WTC11 (cell line): Measurements from ENCODE around the gene NBAS. TPM values are rescaled to one million over a fixed set of nuclear protein-coding genes. Genes with fewer than 3 reads are reported as not detected.

Experiments
- ATAC-seq: fragments of 200-7000 bp; cut with Tn5 transposase; 2 replicates; pipeline ENCODE4 v1.10.0; 2021; ENCODE audit warnings: mild to moderate bottlenecking, moderate library complexity
- CTCF ChIA-PET: fragments of 300-600 bp; sonication (Branson Sonifier 250); formaldehyde crosslinking; loops from one replicate; lab custom pipeline; 2021; ENCODE audit warnings: antibody characterized with exemption; lab: Charles Lee
- POLR2A ChIA-PET: fragments of 350-600 bp; sonication (Branson Sonifier 250); formaldehyde crosslinking; loops from one replicate; lab custom pipeline; 2021; ENCODE audit warnings: antibody characterized with exemption; lab: Charles Lee
- DNase-seq: peaks from one replicate; pipeline ENCODE4 v3.0.0; 2021; ENCODE audit warnings: low spot score
- H3K27ac Mint-ChIP-seq: 2 replicates; pipeline ENCODE4 v1.8.0; 2021; ENCODE audit warnings: mixed read lengths
- H3K27me3 Mint-ChIP-seq: 2 replicates; pipeline ENCODE4 v1.8.0; 2021; ENCODE audit warnings: low read depth, mild to moderate bottlenecking, moderate library complexity, mixed read lengths
- H3K36me3 Mint-ChIP-seq: 2 replicates; pipeline ENCODE4 v1.8.0; 2021; ENCODE audit warnings: mixed read lengths
- H3K4me1 Mint-ChIP-seq: 2 replicates; pipeline ENCODE4 v1.8.0; 2022; ENCODE audit warnings: mixed read lengths
- H3K4me3 Mint-ChIP-seq: 2 replicates; pipeline ENCODE4 v1.8.0; 2021; ENCODE audit warnings: mild to moderate bottlenecking, moderate library complexity, mixed read lengths
- H3K9me3 Mint-ChIP-seq: 2 replicates; pipeline ENCODE4 v1.8.0; 2021; ENCODE audit warnings: mixed read lengths
- ARID4B ChIP-seq: sonication (generic); formaldehyde crosslinking; IDR thresholded peaks from 2 replicates; pipeline ENCODE4 v1.8.0; 2023; ENCODE audit warnings: missing genetic modification reagents, mild to moderate bottlenecking, borderline replicate concordance
- ATF2 ChIP-seq: sonication (generic); formaldehyde crosslinking; IDR thresholded peaks from 2 replicates; pipeline ENCODE4 v1.8.1; 2022; ENCODE audit warnings: low read depth, missing genetic modification reagents, borderline replicate concordance
- ATF3 ChIP-seq: sonication (generic); formaldehyde crosslinking; conservative IDR thresholded peaks from 2 replicates; pipeline ENCODE4 v1.8.1; 2022; ENCODE audit warnings: mild to moderate bottlenecking, missing genetic modification reagents
- EMX1 ChIP-seq: fragments of 250-450 bp; sonication (Bioruptor Pico); IDR thresholded peaks from 2 replicates; pipeline ENCODE4 v1.8.0; 2021; ENCODE audit warnings: mild to moderate bottlenecking
- ESRRA ChIP-seq: sonication (generic); formaldehyde crosslinking; IDR thresholded peaks from 2 replicates; pipeline ENCODE4 v1.8.1; 2022; ENCODE audit warnings: mild to moderate bottlenecking, missing genetic modification reagents, borderline replicate concordance
- ETV6 ChIP-seq: sonication (generic); formaldehyde crosslinking; IDR thresholded peaks from 2 replicates; pipeline ENCODE4 v1.8.1; 2022; ENCODE audit warnings: mild to moderate bottlenecking, missing genetic modification reagents
- FOXK1 ChIP-seq: sonication (generic); formaldehyde crosslinking; IDR thresholded peaks from 2 replicates; pipeline ENCODE4 v1.8.0; 2022; ENCODE audit warnings: mild to moderate bottlenecking, moderate library complexity, missing genetic modification reagents
- FOXP1 ChIP-seq: sonication (generic); formaldehyde crosslinking; IDR thresholded peaks from 2 replicates; pipeline ENCODE4 v1.8.0; 2022; ENCODE audit warnings: missing genetic modification reagents, mild to moderate bottlenecking, moderate library complexity, borderline replicate concordance
- IRF2 ChIP-seq: sonication (generic); formaldehyde crosslinking; IDR thresholded peaks from 2 replicates; pipeline ENCODE4 v1.8.0; 2022; ENCODE audit warnings: low read depth, missing genetic modification reagents, borderline replicate concordance
- JUN ChIP-seq: sonication (generic); formaldehyde crosslinking; IDR thresholded peaks from 2 replicates; pipeline ENCODE4 v1.8.0; 2023; ENCODE audit warnings: mild to moderate bottlenecking, missing genetic modification reagents
- MLX ChIP-seq: sonication (generic); formaldehyde crosslinking; IDR thresholded peaks from 2 replicates; pipeline ENCODE4 v1.8.1; 2023; ENCODE audit warnings: mild to moderate bottlenecking, missing genetic modification reagents, moderate library complexity
- MXD4 ChIP-seq: fragments of 250-450 bp; sonication (Bioruptor Pico); IDR thresholded peaks from 2 replicates; pipeline ENCODE4 v1.8.0; 2021; ENCODE audit warnings: mild to moderate bottlenecking, moderate library complexity, borderline replicate concordance
- NFATC4 ChIP-seq: fragments of 250-450 bp; sonication (Bioruptor Pico); IDR thresholded peaks from 2 replicates; pipeline ENCODE4 v1.9.0; 2021; ENCODE audit warnings: mild to moderate bottlenecking
- NFE2L1 ChIP-seq: sonication (generic); formaldehyde crosslinking; IDR thresholded peaks from 2 replicates; pipeline ENCODE4 v1.8.1; 2023; ENCODE audit warnings: missing genetic modification reagents
- NFYB ChIP-seq: sonication (generic); formaldehyde crosslinking; conservative IDR thresholded peaks from 2 replicates; pipeline ENCODE4 v1.8.0; 2022; ENCODE audit warnings: low read depth, missing genetic modification reagents
- NR1H2 ChIP-seq: sonication (generic); formaldehyde crosslinking; IDR thresholded peaks from 2 replicates; pipeline ENCODE4 v1.9.0; 2021; ENCODE audit warnings: mild to moderate bottlenecking, moderate library complexity, missing genetic modification reagents
- OVOL2 ChIP-seq: fragments of 250-450 bp; sonication (Bioruptor Pico); IDR thresholded peaks from 2 replicates; pipeline ENCODE4 v1.9.0; 2021; ENCODE audit warnings: mild to moderate bottlenecking, borderline replicate concordance
- PREB ChIP-seq: sonication (generic); formaldehyde crosslinking; IDR thresholded peaks from 2 replicates; pipeline ENCODE4 v1.8.1; 2022; ENCODE audit warnings: mild to moderate bottlenecking, missing genetic modification reagents, moderate library complexity, borderline replicate concordance
- PRRX2 ChIP-seq: fragments of 250-450 bp; sonication (Bioruptor Pico); IDR thresholded peaks from 2 replicates; pipeline ENCODE4 v1.8.0; 2021; ENCODE audit warnings: mild to moderate bottlenecking
- SOX15 ChIP-seq: fragments of 250-450 bp; sonication (Bioruptor Pico); IDR thresholded peaks from 2 replicates; pipeline ENCODE4 v1.9.0; 2021; ENCODE audit warnings: mild to moderate bottlenecking
- TEAD1 ChIP-seq: sonication (generic); formaldehyde crosslinking; IDR thresholded peaks from 2 replicates; pipeline ENCODE4 v1.8.0; 2022; ENCODE audit warnings: mild to moderate bottlenecking, missing genetic modification reagents
- ZBTB21 ChIP-seq: sonication (generic); formaldehyde crosslinking; IDR thresholded peaks from 2 replicates; pipeline ENCODE4 v1.8.1; 2023; ENCODE audit warnings: mild to moderate bottlenecking, missing genetic modification reagents, borderline replicate concordance
- ZBTB43 ChIP-seq: sonication (generic); formaldehyde crosslinking; IDR thresholded peaks from 2 replicates; pipeline ENCODE4 v1.8.1; 2023; ENCODE audit warnings: mild to moderate bottlenecking, missing genetic modification reagents
- ZNF232 ChIP-seq: sonication (generic); formaldehyde crosslinking; IDR thresholded peaks from 2 replicates; pipeline ENCODE4 v1.8.0; 2022; ENCODE audit warnings: mild to moderate bottlenecking, missing genetic modification reagents
- ZNF396 ChIP-seq: fragments of 250-450 bp; sonication (Bioruptor Pico); IDR thresholded peaks from 2 replicates; pipeline ENCODE4 v1.8.0; 2021; ENCODE audit warnings: mild to moderate bottlenecking, moderate library complexity, borderline replicate concordance
- ZSCAN18 ChIP-seq: fragments of 250-450 bp; sonication (Bioruptor Pico); IDR thresholded peaks from 2 replicates; pipeline ENCODE4 v2.1.2; 2022; ENCODE audit warnings: mild to moderate bottlenecking, moderate library complexity
- total RNA-seq: library from RNA; stranded (reverse); gene quantifications from 3 replicates; pipeline ENCODE4 v1.2.3, GENCODE V29; 2021

Gene NBAS
- total RNA-seq, 1 experiment from 2014 or later: 32.3 TPM

- H3K9me3 Mint-ChIP-seq: peaks cover 39% of the 10 kb centered on the region
- no peak for TF ChIP-seq JUN
- TF ChIP-seq ESRRA: no peak
- no peak for TF ChIP-seq NR1H2 (CRISPR knock-in tag)
- no peak for TF ChIP-seq EMX1 (CRISPR knock-in tag)
- no peak for TF ChIP-seq TEAD1
- no peak for TF ChIP-seq PREB (CRISPR knock-in tag)
- TF ChIP-seq ARID4B: no peak
- TF ChIP-seq ZSCAN18 (CRISPR knock-in tag): no peak
- TF ChIP-seq IRF2 (CRISPR knock-in tag): no peak
- TF ChIP-seq ETV6 (CRISPR knock-in tag): no peak
- TF ChIP-seq NFATC4 (CRISPR knock-in tag): no peak
- no peak for TF ChIP-seq ATF3 (CRISPR knock-in tag)
- no peak for TF ChIP-seq NFE2L1 (CRISPR knock-in tag)
- no peak for TF ChIP-seq PRRX2 (CRISPR knock-in tag)
- TF ChIP-seq ZBTB21 (CRISPR knock-in tag): no peak
- no peak for TF ChIP-seq FOXP1 (CRISPR knock-in tag)
- no peak for TF ChIP-seq MLX
- CTCF ChIA-PET: interaction anchor here (1.4 to 1.7 kb wide), 2 partner anchors 212 to 317 kb away, joined by 3 to 8 read pairs; no protein-coding TSS in a partner anchor
Measured at GRCh38 chr2:15260196-15260595, 300.9 kb downstream of the NBAS start.

GRCh38 chr2:15259356-15259756 is 301.8 kb downstream of the NBAS start:
- H3K36me3 Mint-ChIP-seq: peaks cover 43% of the 10 kb centered on the region
- ChIA-PET CTCF (interaction anchor here (1.7 kb wide), 1 partner anchor 318 kb away, joined by 8 read pairs; no protein-coding TSS in a partner anchor), POLR2A (no interaction called here)
- H3K27ac Mint-ChIP-seq: peak overlapping the region; percentile 73; the same call in 1 of the 2 replicates
- DNase-seq: no peak
- H3K27me3 Mint-ChIP-seq: peaks cover 7% of the 10 kb centered on the region
- peak overlapping the region; percentile 9 for H3K4me3 Mint-ChIP-seq
- peak; percentile 96 for ATAC-seq
- peaks cover 48% of the 10 kb centered on the region for H3K9me3 Mint-ChIP-seq
- peaks cover 40% of the 10 kb centered on the region for H3K4me1 Mint-ChIP-seq
- TF ChIP-seq OVOL2 (CRISPR knock-in tag) (no peak), SOX15 (CRISPR knock-in tag) (no peak), ZBTB21 (CRISPR knock-in tag) (no peak), ZNF232 (no peak), ZNF396 (CRISPR knock-in tag) (peak; percentile 63; the same call in 1 of the 2 replicates), MXD4 (CRISPR knock-in tag) (no peak), ZBTB43 (CRISPR knock-in tag) (0 out of 2 replicates have a peak, but pooled peaks have one; percentile 40), ATF2 (CRISPR knock-in tag) (no peak), FOXK1 (CRISPR knock-in tag) (peak; percentile 67; the same call in 1 of the 2 replicates), NFYB (CRISPR knock-in tag) (no peak)

More at GRCh38 chr2:15260196-15260595, 300.9 kb downstream of the NBAS start:
- peaks cover 40% of the 10 kb centered on the region for H3K4me1 Mint-ChIP-seq
- POLR2A ChIA-PET: no interaction called here
- no peak for ATAC-seq
- no peak overlapping the region for H3K4me3 Mint-ChIP-seq
- H3K36me3 Mint-ChIP-seq: peaks cover 37% of the 10 kb centered on the region
- no peak overlapping the region for H3K27ac Mint-ChIP-seq
- DNase-seq: no peak
- H3K27me3 Mint-ChIP-seq: peaks cover 7% of the 10 kb centered on the region
